ENCODE results near the gene MAST4. TPM values are rescaled to one million over a fixed set of nuclear protein-coding genes. Genes with fewer than 3 reads are reported as not detected.

The MAST4 gene
- total and polyA plus RNA-seq, 2 of the 8 experiments (the other 6 are each of a cell fraction or from before 2014, with no cell fraction given) = 1.5 to 2.6 TPM

- TF ChIP-seq GABPA (IDR thresholded peaks at IDR 0.05; ENCODE audit: borderline replicate concordance, insufficient read depth, low read length) (no peak), CHD2 (IDR thresholded peaks at IDR 0.05; ENCODE audit: low read length) (no peak), PHF8 (conservative IDR thresholded peaks at IDR 0.05; ENCODE audit: low read depth, low read length) (no peak), ASH2L (IDR thresholded peaks at IDR 0.05; ENCODE audit: low read length) (no peak), POU5F1 (IDR thresholded peaks at IDR 0.05; ENCODE audit: low read depth, low read length) (no peak), CTCF (IDR thresholded peaks at IDR 0.05; ENCODE audit: control extremely low read depth in 1 of 3, insufficient read depth in 1 of 3, low read depth in 1 of 3, low read length in 3 of 3) (no peak), SRF (IDR thresholded peaks at IDR 0.05; ENCODE audit: low read depth, low read length) (no peak), TAF7 (optimal IDR thresholded peaks at IDR 0.05; ENCODE audit: borderline replicate concordance, low read depth, low read length) (no peak), MAX (IDR thresholded peaks at IDR 0.05) (no peak)
- TF ChIP-seq, protein P1, sequence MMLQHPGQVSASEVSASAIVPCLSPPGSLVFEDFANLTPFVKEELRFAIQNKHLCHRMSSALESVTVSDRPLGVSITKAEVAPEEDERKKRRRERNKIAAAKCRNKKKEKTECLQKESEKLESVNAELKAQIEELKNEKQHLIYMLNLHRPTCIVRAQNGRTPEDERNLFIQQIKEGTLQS (IDR thresholded peaks at IDR 0.05; ENCODE audit: insufficient read depth, low read depth, low read length) = no peak
Measured at GRCh38 chr5:66891184-66891925, 295.2 kb downstream of the MAST4 start (continued).

Data from H1 (cell line).